H9 (cell line): ENCODE measurements around the gene ITPKB. TPM values are rescaled to one million over a fixed set of nuclear protein-coding genes. Genes with fewer than 3 reads are reported as not detected.

Experiments
- DNase-seq: peaks from one replicate; pipeline ENCODE4 v3.0.0-alpha.2; 2017
- H2AFZ ChIP-seq: one replicate; pipeline ENCODE4 v1.6.1; 2013; ENCODE audit warnings: mild to moderate bottlenecking, low read length, control low read depth, moderate library complexity
- H2AK5ac ChIP-seq: 2 replicates; pipeline ENCODE4 v1.6.1; 2013; ENCODE audit warnings: low read length, control low read depth, mixed read lengths; ENCODE audit not compliant: insufficient read length
- H2BK120ac ChIP-seq: one replicate; pipeline ENCODE4 v1.6.1; 2013; ENCODE audit warnings: low read depth, mild to moderate bottlenecking, low read length, control low read depth, inconsistent platforms; ENCODE audit not compliant: poor library complexity, severe bottlenecking
- H2BK12ac ChIP-seq: 2 replicates; pipeline ENCODE4 v1.6.1; 2013; ENCODE audit warnings: low read length, control low read depth, mixed read lengths, low read depth; ENCODE audit not compliant: insufficient read length
- H2BK15ac ChIP-seq: 2 replicates; pipeline ENCODE4 v1.6.1; 2013; ENCODE audit warnings: low read depth, low read length, control low read depth
- H2BK20ac ChIP-seq: one replicate; pipeline ENCODE4 v1.6.1; 2013; ENCODE audit warnings: low read depth, mild to moderate bottlenecking, low read length, control low read depth, inconsistent platforms; ENCODE audit not compliant: poor library complexity, severe bottlenecking
- H2BK5ac ChIP-seq: 2 replicates; pipeline ENCODE4 v1.6.1; 2013; ENCODE audit warnings: low read length, control low read depth, mixed read lengths; ENCODE audit not compliant: insufficient read length
- H3K14ac ChIP-seq: 2 replicates; pipeline ENCODE4 v1.6.1; 2013; ENCODE audit warnings: low read length, control low read depth; ENCODE audit not compliant: insufficient read depth
- H3K18ac ChIP-seq: 2 replicates; pipeline ENCODE4 v1.6.1; 2013; ENCODE audit warnings: low read depth, mild to moderate bottlenecking, mixed read lengths, low read length, control low read depth; ENCODE audit not compliant: insufficient read length
- H3K23ac ChIP-seq: 2 replicates; pipeline ENCODE4 v1.6.1; 2013; ENCODE audit warnings: low read length, control low read depth, mixed read lengths, low read depth; ENCODE audit not compliant: insufficient read length
- H3K23me2 ChIP-seq: 2 replicates; pipeline ENCODE4 v1.6.1; 2013; ENCODE audit warnings: low read depth, mild to moderate bottlenecking, mixed read lengths, low read length, control low read depth; ENCODE audit not compliant: insufficient read length, poor library complexity, severe bottlenecking
- H3K27ac ChIP-seq: 2 replicates; pipeline ENCODE4 v1.5.1; 2013; ENCODE audit warnings: low read length, control low read depth, mixed read lengths, low read depth; ENCODE audit not compliant: insufficient read length
- H3K27me3 ChIP-seq: 2 replicates; pipeline ENCODE4 v1.6.1; 2013; ENCODE audit warnings: low read length, control low read depth, inconsistent platforms; ENCODE audit not compliant: insufficient read depth
- H3K4ac ChIP-seq: 2 replicates; pipeline ENCODE4 v1.6.1; 2013; ENCODE audit warnings: low read depth, mild to moderate bottlenecking, control low read depth, inconsistent platforms, low read length, moderate library complexity
- H3K4me1 ChIP-seq: 2 replicates; pipeline ENCODE4 v1.6.1; 2013; ENCODE audit warnings: low read length, control low read depth, inconsistent platforms; ENCODE audit not compliant: insufficient read depth
- H3K4me2 ChIP-seq: 2 replicates; pipeline ENCODE4 v1.6.1; 2013; ENCODE audit warnings: low read length, control low read depth, mixed read lengths; ENCODE audit not compliant: insufficient read length, insufficient read depth
- H3K56ac ChIP-seq: 2 replicates; pipeline ENCODE4 v1.6.1; 2013; ENCODE audit warnings: low read depth, mild to moderate bottlenecking, mixed read lengths, low read length, control low read depth; ENCODE audit not compliant: insufficient read length
- H3K79me1 ChIP-seq: 2 replicates; pipeline ENCODE4 v1.6.1; 2013; ENCODE audit warnings: low read depth, mild to moderate bottlenecking, moderate library complexity, low read length, control low read depth, inconsistent platforms; ENCODE audit not compliant: insufficient read depth, poor library complexity, severe bottlenecking
- H3K79me2 ChIP-seq: 2 replicates; pipeline ENCODE4 v1.6.1; 2013; ENCODE audit warnings: low read length, control low read depth, inconsistent platforms; ENCODE audit not compliant: insufficient read depth
- H3K9ac ChIP-seq: 2 replicates; pipeline ENCODE4 v1.6.1; 2013; ENCODE audit warnings: low read length, control low read depth, mixed read lengths; ENCODE audit not compliant: insufficient read length; ENCODE audit errors: extremely low read depth
- H3K9me3 ChIP-seq: one replicate; pipeline ENCODE4 v1.6.1; 2013; ENCODE audit warnings: low read depth, low read length, inconsistent platforms; ENCODE audit not compliant: control insufficient read depth
- H3T11ph ChIP-seq: one replicate; pipeline ENCODE4 v1.6.1; 2013; ENCODE audit warnings: mild to moderate bottlenecking, low read length, control low read depth, inconsistent platforms
- H4K20me1 ChIP-seq: one replicate; pipeline ENCODE4 v1.6.1; 2013; ENCODE audit not compliant: control insufficient read depth, insufficient read length, insufficient read depth
- H4K5ac ChIP-seq: 2 replicates; pipeline ENCODE4 v1.6.1; 2013; ENCODE audit warnings: low read depth, mild to moderate bottlenecking, mixed read lengths, low read length, control low read depth; ENCODE audit not compliant: insufficient read length
- H4K8ac ChIP-seq: replicated peaks from 2 replicates; pipeline ENCODE4 v1.6.1; 2013; ENCODE audit warnings: low read length, control low read depth, mixed read lengths, low read depth; ENCODE audit not compliant: insufficient read length
- H4K91ac ChIP-seq: 2 replicates; pipeline ENCODE4 v1.6.1; 2013; ENCODE audit warnings: low read depth, mild to moderate bottlenecking, moderate library complexity, mixed read lengths, low read length, control low read depth; ENCODE audit not compliant: insufficient read length
- H3K27ac Mint-ChIP-seq, 3 experiments: 2 replicates in 2 of 3; 3 replicates in 1 of 3; pipeline ENCODE4 v1.8.0; 2020 to 2021; ENCODE audit warnings: mixed read lengths in 3 of 3, mild to moderate bottlenecking in 1 of 3, moderate library complexity in 1 of 3
- H3K27me3 Mint-ChIP-seq: 2 replicates; pipeline ENCODE4 v1.8.0; 2021; ENCODE audit warnings: low read depth, mild to moderate bottlenecking, moderate library complexity, mixed read lengths
- H3K36me3 Mint-ChIP-seq, 3 experiments: 2 replicates in 2 of 3; 3 replicates in 1 of 3; pipeline ENCODE4 v1.8.0; 2020 to 2021; ENCODE audit warnings: low read depth in 3 of 3, mixed read lengths in 3 of 3; ENCODE audit not compliant: insufficient read depth in 1 of 3
- H3K4me1 Mint-ChIP-seq, 2 experiments: 2 replicates each; pipeline ENCODE4 v1.8.0; 2020; ENCODE audit warnings: mixed read lengths in 2 of 2
- H3K4me3 Mint-ChIP-seq, 2 experiments: 2 replicates in 1 of 2; 3 replicates in 1 of 2; pipeline ENCODE4 v1.8.0; 2020 to 2021; ENCODE audit warnings: mild to moderate bottlenecking in 2 of 2, mixed read lengths in 2 of 2, moderate library complexity in 1 of 2
- H3K9me3 Mint-ChIP-seq, 2 experiments: 2 replicates in 1 of 2; 3 replicates in 1 of 2; pipeline ENCODE4 v1.8.0; 2020; ENCODE audit warnings: mild to moderate bottlenecking in 2 of 2, mixed read lengths in 2 of 2, moderate library complexity in 1 of 2
- WGBS: extraction: QIAGEN DNeasy Blood & Tissue Kit; methylation state at CpG from one replicate; pipeline ENCODE4 v1.1.7; 2013; ENCODE audit warnings: missing lambda C conversion rate, low lambda C conversion rate, mixed read lengths; ENCODE audit not compliant: insufficient read length; ENCODE audit errors: extremely low coverage; 5-methylcytosine and 5-hydroxymethylcytosine counted together
- total RNA-seq: library from RNA; stranded (reverse); gene quantifications from 2 replicates; pipeline ENCODE4 v1.2.1, GENCODE V29; 2021
- TF ChIP-seq, protein P1 (sequence below): fragments of 200-600 bp; sonication (generic); conservative IDR thresholded peaks from 3 replicates; pipeline ENCODE4 v1.8.0; 2021; ENCODE audit warnings: antibody characterized with exemption, mild to moderate bottlenecking

ITPKB gene
- total RNA-seq, 1 experiment from 2014 or later = 3.8 TPM

DNA sequence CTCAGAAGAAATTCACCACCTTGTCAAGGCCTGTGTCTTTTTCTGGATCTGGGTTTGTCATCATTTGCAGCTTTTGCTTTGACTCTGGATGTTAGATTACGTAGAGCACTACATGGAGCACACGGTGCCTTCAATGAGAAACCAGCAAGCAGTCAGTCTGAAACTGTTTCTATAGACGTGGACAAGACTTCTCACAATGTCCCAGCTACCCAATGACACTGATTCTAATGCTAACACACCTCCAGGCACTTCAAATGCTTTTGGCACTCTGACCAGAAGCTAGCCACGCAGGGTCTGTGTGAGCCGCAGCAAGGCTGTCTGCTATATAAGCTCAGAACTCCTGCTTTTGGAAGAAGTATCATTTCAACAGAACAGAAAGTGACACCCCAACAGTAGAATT lies 38.2 kb downstream of the ITPKB start:
- H3K36me3 Mint-ChIP-seq = no peaks in the 10 kb centered on the region; a peak in 2 of 7 replicates

More for the DNA sequence above, 38.2 kb downstream of the ITPKB start:
- Histone ChIP-seq H3K4me1 (peaks cover 10% of the 10 kb centered on the region; the same call in 1 of the 2 replicates), H3K23me2 (peaks cover 2% of the 10 kb centered on the region), H3K18ac (no peak overlapping the region), H3K4ac (no peak overlapping the region), H3K56ac (no peak overlapping the region), H3K14ac (no peak overlapping the region), H2AFZ (no peak overlapping the region), H2BK12ac (no peak overlapping the region), H4K8ac (no peak overlapping the region), H3T11ph (no peak overlapping the region), H4K5ac (no peak overlapping the region), H2BK5ac (no peak overlapping the region), H3K23ac (no peak overlapping the region), H4K91ac (no peak overlapping the region), H3K79me1 (no peaks in the 10 kb centered on the region), H4K20me1 (no peaks in the 10 kb centered on the region), H3K4me2 (no peak overlapping the region), H2BK120ac (no peak overlapping the region), H3K27me3 (no peaks in the 10 kb centered on the region), H2AK5ac (no peak overlapping the region), H3K9me3 (no peaks in the 10 kb centered on the region), H3K79me2 (no peaks in the 10 kb centered on the region), H3K9ac (no peak overlapping the region), H2BK20ac (no peak overlapping the region), H3K27ac (no peak overlapping the region), H2BK15ac (0 out of 2 replicates have a peak overlapping the region, but pooled peaks have one; percentile 33)
- H3K27me3 Mint-ChIP-seq = no peaks in the 10 kb centered on the region; the same call in 1 of the 2 replicates
- TF ChIP-seq, protein P1, sequence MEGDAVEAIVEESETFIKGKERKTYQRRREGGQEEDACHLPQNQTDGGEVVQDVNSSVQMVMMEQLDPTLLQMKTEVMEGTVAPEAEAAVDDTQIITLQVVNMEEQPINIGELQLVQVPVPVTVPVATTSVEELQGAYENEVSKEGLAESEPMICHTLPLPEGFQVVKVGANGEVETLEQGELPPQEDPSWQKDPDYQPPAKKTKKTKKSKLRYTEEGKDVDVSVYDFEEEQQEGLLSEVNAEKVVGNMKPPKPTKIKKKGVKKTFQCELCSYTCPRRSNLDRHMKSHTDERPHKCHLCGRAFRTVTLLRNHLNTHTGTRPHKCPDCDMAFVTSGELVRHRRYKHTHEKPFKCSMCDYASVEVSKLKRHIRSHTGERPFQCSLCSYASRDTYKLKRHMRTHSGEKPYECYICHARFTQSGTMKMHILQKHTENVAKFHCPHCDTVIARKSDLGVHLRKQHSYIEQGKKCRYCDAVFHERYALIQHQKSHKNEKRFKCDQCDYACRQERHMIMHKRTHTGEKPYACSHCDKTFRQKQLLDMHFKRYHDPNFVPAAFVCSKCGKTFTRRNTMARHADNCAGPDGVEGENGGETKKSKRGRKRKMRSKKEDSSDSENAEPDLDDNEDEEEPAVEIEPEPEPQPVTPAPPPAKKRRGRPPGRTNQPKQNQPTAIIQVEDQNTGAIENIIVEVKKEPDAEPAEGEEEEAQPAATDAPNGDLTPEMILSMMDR = no peak
- no peak overlapping the region for H3K4me3 Mint-ChIP-seq
- no peak for DNase-seq
- H3K9me3 Mint-ChIP-seq = peaks cover 0 to 4% of the 10 kb centered on the region in 2 experiments; a peak in 1 of 5 replicates
- WGBS = no CpG with 5 or more reads among the region's 5 CpGs
- H3K4me1 Mint-ChIP-seq = peaks cover 18 to 19% of the 10 kb centered on the region in 2 experiments
- no peak overlapping the region for H3K27ac Mint-ChIP-seq
